Hepatocyte (in vitro differentiated cells): ENCODE data around the gene MED23. TPM values are rescaled to one million over a fixed set of nuclear protein-coding genes. Genes with fewer than 3 reads are reported as not detected.

Experiments used
- polyA plus RNA-seq: library from polyadenylated mRNA; unstranded; fragments of >200 nt; fragmentation: Nextera tagmentation; extraction: Ambion mirVana; gene quantifications from 2 replicates; pipeline ENCODE4 v1.2.1, GENCODE V29; 2016
- small RNA-seq: library from RNA; depleted of rRNA; stranded (forward); fragments of <200 nt; gene quantifications from one replicate; pipeline ENCODE3, GENCODE V24; 2014
- total RNA-seq: library from RNA; depleted of rRNA; stranded (reverse); fragments of >200 nt; gene quantifications from 2 replicates; pipeline ENCODE4 v1.2.3, GENCODE V29; 2014

The MED23 gene
- total and polyA plus RNA-seq, 2 experiments from 2014 or later = 13.4 to 42.1 TPM

Small RNA genes lying within 50 kb of the gene (small RNA-seq; reads per million reads assigned to genes)
- gene RNU4-18P = not detected

Other genes with a start within 250 kb of the MED23 start
- 104 and 107 TPM in 2 replicates for gene ARG1, start 55.0 kb downstream of the MED23 start, total RNA-seq
- gene ARG1, start 55.0 kb downstream of the MED23 start, polyA plus RNA-seq = 50.0 and 81.4 TPM in 2 replicates
- 1.0 and 2.7 TPM in 2 replicates for gene ENPP3, start 9.1 kb upstream of the MED23 start, total RNA-seq
- gene ENPP3, start 9.1 kb upstream of the MED23 start, polyA plus RNA-seq = 0.98 TPM in 1 of 2 replicates, not detected in the other
- gene OR2A4, start 73.2 kb upstream of the MED23 start, total RNA-seq = not detected in 2 replicates
- gene OR2A4, start 73.2 kb upstream of the MED23 start, polyA plus RNA-seq = 1.5 TPM in 1 of 2 replicates, not detected in the other
- gene CTAGE9, start 82.8 kb upstream of the MED23 start, total RNA-seq = 0.20 and 0.80 TPM in 2 replicates
- not detected in 2 replicates for gene CTAGE9, start 82.8 kb upstream of the MED23 start, polyA plus RNA-seq
- 86.9 and 91.4 TPM in 2 replicates for gene ENPP1, start 179.8 kb upstream of the MED23 start, total RNA-seq
- gene ENPP1, start 179.8 kb upstream of the MED23 start, polyA plus RNA-seq = 74.7 and 81.5 TPM in 2 replicates